ENCODE measurements around the gene SHANK3. TPM values are rescaled to one million over a fixed set of nuclear protein-coding genes. Genes with fewer than 3 reads are reported as not detected.
"Not testable (repeated sequence)": the region's sequence is repeated elsewhere in the genome, so short reads cannot be mapped to it uniquely, and the experiment has no call there.

The SHANK3 gene
- total RNA-seq, 4 donors from 2014 or later = 8.6 to 101 (median 16.9) TPM

DNA sequence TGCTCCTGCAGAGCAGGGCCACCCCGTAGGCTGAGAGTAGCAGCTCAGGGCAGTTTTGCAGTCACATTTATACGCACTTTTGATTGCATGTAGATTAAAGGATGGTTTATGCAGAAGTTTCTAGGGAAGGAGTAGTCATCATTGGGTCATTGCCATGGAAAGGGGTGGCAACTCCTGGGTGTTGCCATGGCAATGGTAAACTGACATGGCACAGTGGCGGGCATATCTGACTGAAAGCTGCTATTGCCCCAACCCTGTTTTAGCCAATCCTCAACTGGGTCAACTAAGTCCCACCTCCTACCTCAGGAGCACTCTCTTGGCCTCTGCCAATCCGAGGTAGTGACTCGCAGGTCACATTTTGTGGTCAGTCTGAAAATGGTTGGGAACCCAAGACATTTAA lies 42.2 kb upstream of the SHANK3 start:
- no peak overlapping the region for H3K27ac ChIP-seq
- H3K36me3 ChIP-seq = no peaks in the 10 kb centered on the region
- peak in 1 of 2 donors; percentile 8 for DNase-seq
- no peaks in the 10 kb centered on the region for H3K27me3 ChIP-seq
- TF ChIP-seq POLR2A (IDR thresholded peaks at IDR 0.05) (no peak), CTCF (IDR thresholded peaks at IDR 0.05) (no peak)
- no peak overlapping the region for H3K4me3 ChIP-seq
- H3K9me3 ChIP-seq = no peaks in the 10 kb centered on the region
- intact Hi-C loops (cut with DNase I; ENCODE audit: low total_unique reads) = no loop called here
- H3K4me1 ChIP-seq = peaks cover 3 to 6% of the 10 kb centered on the region in 2 donors

GRCh38 chr22:50633086-50633485 lies 39.5 kb upstream of the SHANK3 start:
- intact Hi-C loops (cut with DNase I; ENCODE audit: low total_unique reads) = no loop called here
- no peaks in the 10 kb centered on the region for H3K36me3 ChIP-seq
- no peak overlapping the region for H3K27ac ChIP-seq
- peak in 1 of 2 donors; percentile 0 for DNase-seq
- TF ChIP-seq POLR2A (IDR thresholded peaks at IDR 0.05) (no peak), CTCF (IDR thresholded peaks at IDR 0.05) (no peak)
- no peaks in the 10 kb centered on the region for H3K27me3 ChIP-seq
- peaks cover 3 to 6% of the 10 kb centered on the region in 2 donors for H3K4me1 ChIP-seq
- H3K4me3 ChIP-seq = no peak overlapping the region
- H3K9me3 ChIP-seq = no peaks in the 10 kb centered on the region

GRCh38 chr22:50633771-50634170 lies 38.9 kb upstream of the SHANK3 start:
- Histone ChIP-seq H3K4me1 (peaks cover 1 to 2% of the 10 kb centered on the region in 2 donors), H3K9me3 (no peaks in the 10 kb centered on the region), H3K27ac (no peak overlapping the region), H3K4me3 (no peak overlapping the region), H3K36me3 (no peaks in the 10 kb centered on the region), H3K27me3 (no peaks in the 10 kb centered on the region)
- no peak for TF ChIP-seq POLR2A (IDR thresholded peaks at IDR 0.05)
- no peak for TF ChIP-seq CTCF (IDR thresholded peaks at IDR 0.05)
- peak in 1 of 2 donors; percentile 5 for DNase-seq
- intact Hi-C loops (cut with DNase I; ENCODE audit: low total_unique reads) = no loop called here

- H3K27ac ChIP-seq = no peak overlapping the region
- H3K36me3 ChIP-seq = no peaks in the 10 kb centered on the region
- no peaks in the 10 kb centered on the region for H3K27me3 ChIP-seq
- H3K9me3 ChIP-seq = no peaks in the 10 kb centered on the region
- TF ChIP-seq CTCF (IDR thresholded peaks at IDR 0.05) (no peak), POLR2A (IDR thresholded peaks at IDR 0.05) (no peak)
- DNase-seq = no peak
- H3K4me3 ChIP-seq = no peak overlapping the region
- intact Hi-C loops (cut with DNase I; ENCODE audit: low total_unique reads) = no loop called here
- H3K4me1 ChIP-seq = no peaks in the 10 kb centered on the region
These were observed 37.0 kb upstream of the SHANK3 start for GRCh38 chr22:50635591-50635990.

GRCh38 chr22:50640296-50640695 lies 32.3 kb upstream of the SHANK3 start:
- H3K9me3 ChIP-seq; intact Hi-C loops (cut with DNase I; ENCODE audit: low total_unique reads); H3K27ac ChIP-seq; H3K4me1 ChIP-seq; H3K36me3 ChIP-seq; H3K4me3 ChIP-seq; DNase-seq: not testable (repeated sequence)
- H3K27me3 ChIP-seq = peaks cover 0 to 10% of the 10 kb centered on the region in 2 donors
